ENCODE results near the gene HK1.
A peak's percentile ranks its signal among the peaks of the same experiment; 100 is the strongest.

Gene HK1

GRCh38 chr10:69349542-69349888 lies 71.2 kb downstream of the HK1 start:
- Histone ChIP-seq H3K4me1 (ENCODE audit: control insufficient read depth in 1 of 2, insufficient read depth in 2 of 2, low read length in 2 of 2) (peaks cover 7 to 11% of the 10 kb centered on the region in 2 experiments), H2AFZ (ENCODE audit: insufficient read depth, low read length, poor library complexity) (no peak overlapping the region), H3K4ac (ENCODE audit: low read depth, low read length) (no peak overlapping the region), H3K79me1 (ENCODE audit: low read length) (peaks cover 3% of the 10 kb centered on the region), H2BK5ac (ENCODE audit: low read depth, low read length, poor library complexity) (no peak overlapping the region), H3K27ac (ENCODE audit: low read depth, low read length) (no peak overlapping the region), H3K27me3 (ENCODE audit: insufficient read depth, low read length) (no peaks in the 10 kb centered on the region), H3K14ac (ENCODE audit: low read length) (peak overlapping the region; percentile 46), H3K23ac (ENCODE audit: low read length) (no peak overlapping the region), H3K36me3 (ENCODE audit: control insufficient read depth in 1 of 2, insufficient read depth in 2 of 2, low read length in 2 of 2) (peaks cover 12 to 19% of the 10 kb centered on the region in 2 experiments), H4K91ac (ENCODE audit: low read depth, low read length) (no peak overlapping the region), H3K79me2 (ENCODE audit: control insufficient read depth, insufficient read depth, low read length, poor library complexity) (peaks cover 2% of the 10 kb centered on the region), H2BK12ac (ENCODE audit: low read length) (peak overlapping the region; percentile 26), H3K18ac (ENCODE audit: low read length) (peak overlapping the region; percentile 52), H3K4me3 (ENCODE audit: low read depth, low read length) (no peak overlapping the region), H3K9me3 (ENCODE audit: insufficient read depth, low read depth, low read length) (no peaks in the 10 kb centered on the region), H4K8ac (ENCODE audit: low read depth, low read length) (no peak overlapping the region), H2AK5ac (ENCODE audit: low read length) (no peak overlapping the region), H2BK120ac (ENCODE audit: insufficient read depth, low read length, poor library complexity) (no peak overlapping the region), H3K4me2 (ENCODE audit: low read length) (no peak overlapping the region), H4K12ac (ENCODE audit: low read depth, low read length) (no peak overlapping the region), H3K9ac (ENCODE audit: low read length) (no peak overlapping the region)
- no peak for DNase-seq
- WGBS (ENCODE audit: extremely low coverage, insufficient coverage, insufficient read length) = no CpG with 5 or more reads among the region's 3 CpGs

- H3K27ac ChIP-seq (ENCODE audit: low read depth, low read length) = no peak overlapping the region
- no peak overlapping the region for H4K8ac ChIP-seq (ENCODE audit: low read depth, low read length)
- no peak overlapping the region for H2BK12ac ChIP-seq (ENCODE audit: low read length)
- peaks cover 2% of the 10 kb centered on the region for H3K79me2 ChIP-seq (ENCODE audit: control insufficient read depth, insufficient read depth, low read length, poor library complexity)
- peaks cover 5% of the 10 kb centered on the region in 2 experiments for H3K4me1 ChIP-seq (ENCODE audit: control insufficient read depth in 1 of 2, insufficient read depth in 2 of 2, low read length in 2 of 2)
- no peak overlapping the region for H3K18ac ChIP-seq (ENCODE audit: low read length)
- H2AK5ac ChIP-seq (ENCODE audit: low read length) = no peak overlapping the region
- H3K4me2 ChIP-seq (ENCODE audit: low read length) = no peak overlapping the region
- DNase-seq = no peak
- peaks cover 6 to 12% of the 10 kb centered on the region in 2 experiments for H3K36me3 ChIP-seq (ENCODE audit: control insufficient read depth in 1 of 2, insufficient read depth in 2 of 2, low read length in 2 of 2)
- no peak overlapping the region for H3K4ac ChIP-seq (ENCODE audit: low read depth, low read length)
- WGBS (ENCODE audit: extremely low coverage, insufficient coverage, insufficient read length) = no CpG with 5 or more reads among the region's 4 CpGs
- no peaks in the 10 kb centered on the region for H3K9me3 ChIP-seq (ENCODE audit: insufficient read depth, low read depth, low read length)
- no peak overlapping the region for H2AFZ ChIP-seq (ENCODE audit: insufficient read depth, low read length, poor library complexity)
- H2BK120ac ChIP-seq (ENCODE audit: insufficient read depth, low read length, poor library complexity) = no peak overlapping the region
- H3K27me3 ChIP-seq (ENCODE audit: insufficient read depth, low read length) = no peaks in the 10 kb centered on the region
- H3K14ac ChIP-seq (ENCODE audit: low read length) = no peak overlapping the region
- no peak overlapping the region for H2BK5ac ChIP-seq (ENCODE audit: low read depth, low read length, poor library complexity)
- H3K23ac ChIP-seq (ENCODE audit: low read length) = no peak overlapping the region
- no peak overlapping the region for H3K9ac ChIP-seq (ENCODE audit: low read length)
- peaks cover 3% of the 10 kb centered on the region for H3K79me1 ChIP-seq (ENCODE audit: low read length)
- H4K91ac ChIP-seq (ENCODE audit: low read depth, low read length) = no peak overlapping the region
- no peak overlapping the region for H3K4me3 ChIP-seq (ENCODE audit: low read depth, low read length)
- no peak overlapping the region for H4K12ac ChIP-seq (ENCODE audit: low read depth, low read length)
These were observed 73.3 kb downstream of the HK1 start for GRCh38 chr10:69351589-69351988.

- Histone ChIP-seq H4K8ac (ENCODE audit: low read depth, low read length) (no peak overlapping the region), H3K4ac (ENCODE audit: low read depth, low read length) (no peak overlapping the region), H3K27me3 (ENCODE audit: insufficient read depth, low read length) (no peaks in the 10 kb centered on the region), H3K9ac (ENCODE audit: low read length) (peak overlapping the region; percentile 68), H3K4me1 (ENCODE audit: control insufficient read depth in 1 of 2, insufficient read depth in 2 of 2, low read length in 2 of 2) (peaks cover 5% of the 10 kb centered on the region in 2 experiments), H3K27ac (ENCODE audit: low read depth, low read length) (no peak overlapping the region), H3K23ac (ENCODE audit: low read length) (no peak overlapping the region), H3K18ac (ENCODE audit: low read length) (peak overlapping the region; percentile 57), H2AFZ (ENCODE audit: insufficient read depth, low read length, poor library complexity) (no peak overlapping the region), H3K14ac (ENCODE audit: low read length) (no peak overlapping the region), H3K4me3 (ENCODE audit: low read depth, low read length) (no peak overlapping the region), H3K36me3 (ENCODE audit: control insufficient read depth in 1 of 2, insufficient read depth in 2 of 2, low read length in 2 of 2) (peaks cover 6 to 11% of the 10 kb centered on the region in 2 experiments), H3K4me2 (ENCODE audit: low read length) (no peak overlapping the region), H2BK120ac (ENCODE audit: insufficient read depth, low read length, poor library complexity) (no peak overlapping the region), H3K79me2 (ENCODE audit: control insufficient read depth, insufficient read depth, low read length, poor library complexity) (peaks cover 2% of the 10 kb centered on the region), H4K12ac (ENCODE audit: low read depth, low read length) (no peak overlapping the region), H2BK5ac (ENCODE audit: low read depth, low read length, poor library complexity) (no peak overlapping the region), H3K79me1 (ENCODE audit: low read length) (peaks cover 3% of the 10 kb centered on the region), H3K9me3 (ENCODE audit: insufficient read depth, low read depth, low read length) (no peaks in the 10 kb centered on the region), H4K91ac (ENCODE audit: low read depth, low read length) (no peak overlapping the region), H2BK12ac (ENCODE audit: low read length) (no peak overlapping the region), H2AK5ac (ENCODE audit: low read length) (no peak overlapping the region)
- peak; percentile 20 to 74 for DNase-seq
- no CpG with 5 or more reads among the region's 4 CpGs for WGBS (ENCODE audit: extremely low coverage, insufficient coverage, insufficient read length)
These were observed 74.4 kb downstream of the HK1 start for GRCh38 chr10:69352569-69353264.

GRCh38 chr10:69353977-69354635 lies 75.8 kb downstream of the HK1 start:
- H3K27ac ChIP-seq (ENCODE audit: low read depth, low read length) = no peak overlapping the region
- DNase-seq = no peak
- H3K9ac ChIP-seq (ENCODE audit: low read length) = no peak overlapping the region
- no peak overlapping the region for H2BK5ac ChIP-seq (ENCODE audit: low read depth, low read length, poor library complexity)
- no CpG with 5 or more reads among the region's 8 CpGs for WGBS (ENCODE audit: extremely low coverage, insufficient coverage, insufficient read length)
- no peak overlapping the region for H2AK5ac ChIP-seq (ENCODE audit: low read length)
- H3K23ac ChIP-seq (ENCODE audit: low read length) = no peak overlapping the region
- H3K4ac ChIP-seq (ENCODE audit: low read depth, low read length) = no peak overlapping the region
- no peak overlapping the region for H4K8ac ChIP-seq (ENCODE audit: low read depth, low read length)
- no peak overlapping the region for H3K4me2 ChIP-seq (ENCODE audit: low read length)
- H3K9me3 ChIP-seq (ENCODE audit: insufficient read depth, low read depth, low read length) = no peaks in the 10 kb centered on the region
- no peak overlapping the region for H2BK120ac ChIP-seq (ENCODE audit: insufficient read depth, low read length, poor library complexity)
- H2AFZ ChIP-seq (ENCODE audit: insufficient read depth, low read length, poor library complexity) = no peak overlapping the region
- H3K14ac ChIP-seq (ENCODE audit: low read length) = no peak overlapping the region
- H3K27me3 ChIP-seq (ENCODE audit: insufficient read depth, low read length) = no peaks in the 10 kb centered on the region
- no peak overlapping the region for H4K12ac ChIP-seq (ENCODE audit: low read depth, low read length)
- H4K91ac ChIP-seq (ENCODE audit: low read depth, low read length) = no peak overlapping the region
- H3K4me1 ChIP-seq (ENCODE audit: control insufficient read depth in 1 of 2, insufficient read depth in 2 of 2, low read length in 2 of 2) = peaks cover 3% of the 10 kb centered on the region in 2 experiments
- H3K18ac ChIP-seq (ENCODE audit: low read length) = no peak overlapping the region
- peaks cover 6 to 11% of the 10 kb centered on the region in 2 experiments for H3K36me3 ChIP-seq (ENCODE audit: control insufficient read depth in 1 of 2, insufficient read depth in 2 of 2, low read length in 2 of 2)
- no peak overlapping the region for H2BK12ac ChIP-seq (ENCODE audit: low read length)
- H3K79me1 ChIP-seq (ENCODE audit: low read length) = peaks cover 3% of the 10 kb centered on the region
- peaks cover 2% of the 10 kb centered on the region for H3K79me2 ChIP-seq (ENCODE audit: control insufficient read depth, insufficient read depth, low read length, poor library complexity)
- H3K4me3 ChIP-seq (ENCODE audit: low read depth, low read length) = no peak overlapping the region
